Measurements from ENCODE around the gene ARHGAP19.

The ARHGAP19 gene

DNA sequence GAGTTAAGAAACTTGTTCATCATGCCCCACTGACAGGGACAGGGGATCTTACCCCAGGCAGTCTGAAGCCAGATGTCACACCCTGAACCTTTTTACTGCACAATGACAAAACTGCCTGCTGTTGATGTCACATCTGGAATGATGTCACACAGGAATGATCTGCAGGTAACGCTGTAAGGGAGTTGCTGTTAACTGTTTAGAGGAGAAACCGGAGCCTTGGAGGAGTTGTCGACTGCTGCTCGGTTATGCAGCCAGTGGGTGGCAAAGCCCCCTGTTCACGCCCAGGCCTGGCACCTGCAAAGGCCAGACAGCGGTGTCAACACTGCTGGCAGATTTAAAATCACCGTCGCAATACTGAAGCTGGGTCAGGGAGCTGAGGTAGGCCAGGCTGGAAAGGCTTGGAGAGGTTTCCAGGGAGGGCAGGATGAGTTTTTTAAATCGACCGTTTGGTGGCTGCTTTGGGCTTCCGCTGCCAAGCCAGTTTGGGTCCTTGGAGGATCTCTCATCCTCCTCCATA lies 96.7 kb downstream of the ARHGAP19 start:
- no peak for FAIRE-seq
- TF ChIP-seq, protein P1, sequence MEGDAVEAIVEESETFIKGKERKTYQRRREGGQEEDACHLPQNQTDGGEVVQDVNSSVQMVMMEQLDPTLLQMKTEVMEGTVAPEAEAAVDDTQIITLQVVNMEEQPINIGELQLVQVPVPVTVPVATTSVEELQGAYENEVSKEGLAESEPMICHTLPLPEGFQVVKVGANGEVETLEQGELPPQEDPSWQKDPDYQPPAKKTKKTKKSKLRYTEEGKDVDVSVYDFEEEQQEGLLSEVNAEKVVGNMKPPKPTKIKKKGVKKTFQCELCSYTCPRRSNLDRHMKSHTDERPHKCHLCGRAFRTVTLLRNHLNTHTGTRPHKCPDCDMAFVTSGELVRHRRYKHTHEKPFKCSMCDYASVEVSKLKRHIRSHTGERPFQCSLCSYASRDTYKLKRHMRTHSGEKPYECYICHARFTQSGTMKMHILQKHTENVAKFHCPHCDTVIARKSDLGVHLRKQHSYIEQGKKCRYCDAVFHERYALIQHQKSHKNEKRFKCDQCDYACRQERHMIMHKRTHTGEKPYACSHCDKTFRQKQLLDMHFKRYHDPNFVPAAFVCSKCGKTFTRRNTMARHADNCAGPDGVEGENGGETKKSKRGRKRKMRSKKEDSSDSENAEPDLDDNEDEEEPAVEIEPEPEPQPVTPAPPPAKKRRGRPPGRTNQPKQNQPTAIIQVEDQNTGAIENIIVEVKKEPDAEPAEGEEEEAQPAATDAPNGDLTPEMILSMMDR (IDR thresholded peaks at IDR 0.05; ENCODE audit: insufficient read depth, missing control alignments), result no peak
- DNase-seq (ENCODE audit: insufficient read length, low spot score), result no peak

DNA sequence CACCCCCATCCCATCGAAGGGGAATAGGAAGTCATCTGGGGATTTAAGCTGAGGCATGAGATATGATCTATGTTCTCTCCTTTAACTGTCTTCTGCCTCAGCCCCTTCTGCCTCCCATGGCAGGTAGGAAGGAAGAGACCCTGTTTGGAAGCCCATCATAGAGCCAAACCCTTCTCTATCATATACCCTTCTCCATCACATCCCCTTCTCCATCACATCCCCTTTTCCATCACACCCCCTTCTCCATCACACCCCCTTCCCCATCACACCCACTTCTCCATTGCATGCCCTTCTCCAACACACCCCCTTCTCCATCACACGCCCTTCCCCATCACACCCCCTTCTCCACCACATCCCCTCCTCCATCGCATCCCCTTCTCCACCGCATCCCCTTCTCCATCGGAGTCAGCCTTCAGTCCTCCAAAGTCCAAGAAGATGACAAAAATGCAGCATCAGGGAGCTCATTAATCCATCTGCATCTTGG lies 99.4 kb downstream of the ARHGAP19 start:
- DNase-seq (ENCODE audit: insufficient read length, low spot score), result no peak
- no peak for FAIRE-seq
- TF ChIP-seq, protein P1 (IDR thresholded peaks at IDR 0.05; ENCODE audit: insufficient read depth, missing control alignments), result no peak

DNA sequence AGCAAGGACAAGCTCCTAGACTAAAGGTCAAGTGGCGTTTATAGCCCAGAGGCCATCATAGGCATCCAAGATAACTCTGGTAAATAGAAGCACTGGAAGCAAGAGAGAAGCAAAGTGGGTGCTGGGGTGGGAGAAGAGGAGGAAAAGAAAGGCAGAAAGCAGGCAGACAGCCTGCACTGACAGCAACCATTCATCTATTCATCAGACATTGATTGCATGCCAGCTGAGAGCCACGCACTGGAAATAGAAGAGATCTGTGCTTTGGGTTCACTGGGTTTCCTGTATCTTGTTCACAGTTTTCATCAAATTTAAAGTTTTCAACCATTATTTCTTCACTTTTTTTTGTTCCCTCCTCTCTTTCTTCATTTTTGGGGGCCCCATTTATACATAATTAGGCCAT lies 102.0 kb downstream of the ARHGAP19 start:
- TF ChIP-seq, protein P1 (IDR thresholded peaks at IDR 0.05; ENCODE audit: insufficient read depth, missing control alignments), result no peak
- DNase-seq (ENCODE audit: insufficient read length, low spot score) (no peak), FAIRE-seq (no peak)

DNA sequence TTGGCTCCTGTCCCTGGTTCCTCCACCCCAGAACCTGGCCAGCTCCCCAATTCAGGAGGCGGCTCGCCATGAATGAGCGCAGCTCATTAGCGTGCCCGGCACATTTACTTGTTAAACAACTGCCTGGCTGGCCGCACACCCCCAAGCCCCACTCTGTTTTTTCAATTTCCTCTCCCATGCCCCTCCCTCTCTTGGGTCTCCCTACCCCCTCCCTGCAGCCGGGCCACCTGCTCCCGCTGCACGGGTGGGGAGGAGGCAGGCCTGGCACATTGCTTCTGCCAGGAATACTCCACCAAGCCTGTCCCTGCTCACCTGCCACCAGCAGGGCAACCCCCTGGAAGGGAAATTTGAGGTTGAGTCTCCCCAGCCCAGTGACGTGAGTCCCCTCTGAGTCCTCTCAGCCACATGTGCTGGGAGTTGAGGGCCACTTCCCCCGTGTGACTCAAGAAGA lies 104.2 kb downstream of the ARHGAP19 start:
- DNase-seq (ENCODE audit: insufficient read length, low spot score) (no peak), FAIRE-seq (no peak)
- TF ChIP-seq, protein P1 (IDR thresholded peaks at IDR 0.05; ENCODE audit: insufficient read depth, missing control alignments), result no peak

DNA sequence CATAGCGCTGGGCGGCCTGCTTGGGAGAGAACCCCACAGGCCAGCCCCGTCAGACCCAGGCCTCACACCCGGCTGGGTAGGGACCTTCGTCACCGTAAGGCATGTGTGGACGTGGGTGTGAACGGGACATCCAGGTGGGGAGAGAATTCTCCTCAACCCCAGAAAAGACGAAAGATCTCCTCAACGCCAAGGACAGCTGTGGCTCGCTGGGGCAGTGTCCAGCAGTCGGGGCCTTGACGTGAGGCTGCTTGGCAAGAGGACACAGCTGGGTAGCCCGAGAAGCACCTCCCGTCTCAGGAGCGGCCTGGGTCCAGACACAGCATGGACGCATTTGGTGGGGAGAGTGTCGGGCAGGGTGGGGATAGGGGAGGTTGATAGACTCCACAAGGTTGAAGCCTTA lies 105.5 kb downstream of the ARHGAP19 start:
- no peak for DNase-seq (ENCODE audit: insufficient read length, low spot score)
- TF ChIP-seq, protein P1 (IDR thresholded peaks at IDR 0.05; ENCODE audit: insufficient read depth, missing control alignments), result no peak
- FAIRE-seq, result no peak

DNA sequence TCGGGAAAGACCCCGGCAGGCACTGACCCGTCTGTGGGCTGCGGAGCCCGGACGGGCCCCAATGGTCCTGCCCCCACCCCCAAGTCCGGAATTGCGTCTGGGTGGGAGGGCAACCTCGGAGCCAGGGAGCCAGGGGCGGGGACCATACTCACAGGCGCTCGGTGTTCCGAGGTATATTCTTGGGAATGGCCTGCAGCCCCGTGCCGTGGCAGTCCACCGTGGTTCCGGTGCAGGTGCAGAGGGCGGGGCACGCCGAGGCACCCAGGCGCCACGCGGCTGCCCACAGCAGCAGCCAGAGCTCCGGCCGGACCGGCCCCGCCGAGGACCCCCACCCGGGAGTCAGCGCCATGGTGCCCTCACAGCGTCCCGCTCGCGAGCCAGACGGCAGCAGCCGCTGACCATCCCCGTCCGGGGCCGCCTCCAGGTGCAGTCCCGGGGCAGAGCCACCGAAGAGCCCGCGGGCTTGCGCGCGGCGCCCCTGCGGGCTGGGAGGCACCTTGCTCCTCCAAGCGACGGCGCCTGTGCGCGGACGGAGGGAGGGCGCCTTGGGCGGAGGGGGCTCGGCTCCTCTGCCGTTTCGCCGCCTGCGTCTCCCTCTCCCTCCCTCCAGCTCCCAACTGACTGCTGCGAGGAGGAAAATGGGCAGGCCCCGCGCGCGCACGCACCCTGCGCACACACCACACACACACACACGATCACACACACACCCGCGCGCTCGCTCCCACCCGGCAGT lies 106.9 kb downstream of the ARHGAP19 start, which contains the start of gene SLIT1:
SLIT1 (minus strand) TSS at position 634 of the 733 bp plus-strand sequence; CDS start at position 349, 285 bp downstream.
- TF ChIP-seq, protein P1 (IDR thresholded peaks at IDR 0.05; ENCODE audit: insufficient read depth, missing control alignments), result no peak
- DNase-seq (ENCODE audit: insufficient read length, low spot score), result no peak
- FAIRE-seq, result no peak

DNA sequence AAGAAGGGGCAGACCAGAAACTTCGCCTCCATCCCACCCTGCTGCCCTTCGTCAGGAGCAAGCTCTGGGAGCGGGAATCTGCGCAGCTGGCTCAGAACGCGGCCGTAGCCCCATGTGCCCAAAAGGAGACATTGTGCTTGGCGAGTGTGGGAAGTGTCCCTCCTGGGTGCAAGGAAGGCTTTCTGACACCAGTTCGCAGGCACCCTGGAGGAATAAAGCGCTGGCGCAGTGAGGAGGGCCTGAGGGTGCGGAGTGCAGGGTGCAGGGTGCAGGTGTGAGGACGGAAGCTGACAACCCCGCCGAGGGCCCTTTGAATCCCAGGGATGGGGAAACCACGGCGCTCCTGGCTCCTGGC lies 107.5 kb downstream of the ARHGAP19 start:
- TF ChIP-seq, protein P1 (IDR thresholded peaks at IDR 0.05; ENCODE audit: insufficient read depth, missing control alignments), result no peak
- DNase-seq (ENCODE audit: insufficient read length, low spot score), result no peak
- FAIRE-seq, result no peak
